A204.1 (cell line): ENCODE data around the gene OR10A7.
"Not testable (repeated sequence)": the region's sequence is repeated elsewhere in the genome, so short reads cannot be mapped to it uniquely, and the experiment has no call there.

Source experiments
- FAIRE-seq: peaks from 2 replicates; lab custom pipeline; 2012; peaks lifted over from hg19 to GRCh38; lab: Jason Lieb, UNC

Gene OR10A7

GRCh38 chr12:55220725-55221124 lies at the start of gene OR10A7:
OR10A7 (plus strand) TSS chr12:55221025; CDS start chr12:55221025, 0 bp downstream.
- FAIRE-seq: no peak

- FAIRE-seq: peak; percentile 83
These were observed 49.4 kb upstream of the OR10A7 start for GRCh38 chr12:55171445-55171844.

- FAIRE-seq: not testable (repeated sequence)
These were observed 49.0 kb upstream of the OR10A7 start for GRCh38 chr12:55171846-55172245.

GRCh38 chr12:55172686-55173085 lies 48.1 kb upstream of the OR10A7 start:
- no peak for FAIRE-seq

GRCh38 chr12:55173456-55173855 lies 47.4 kb upstream of the OR10A7 start:
- no peak for FAIRE-seq

DNA sequence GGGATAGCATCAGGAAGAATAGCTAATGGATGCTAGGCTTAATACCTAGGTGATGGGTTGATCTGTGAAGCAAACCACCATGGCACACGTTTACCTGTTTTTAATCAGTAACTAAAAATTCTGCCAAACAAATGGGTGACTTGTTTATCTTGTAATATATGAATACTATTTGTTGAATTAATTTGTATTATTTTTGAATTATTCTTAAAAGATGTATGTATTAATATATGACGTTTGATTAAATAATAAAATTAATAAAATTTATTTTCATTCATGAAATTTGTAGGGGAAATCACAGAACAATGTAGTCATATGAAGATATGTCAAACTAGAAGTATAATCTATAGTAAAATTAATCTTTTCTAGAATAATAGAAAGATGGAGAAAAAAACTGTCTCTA lies 32.3 kb upstream of the OR10A7 start:
- FAIRE-seq: no peak

DNA sequence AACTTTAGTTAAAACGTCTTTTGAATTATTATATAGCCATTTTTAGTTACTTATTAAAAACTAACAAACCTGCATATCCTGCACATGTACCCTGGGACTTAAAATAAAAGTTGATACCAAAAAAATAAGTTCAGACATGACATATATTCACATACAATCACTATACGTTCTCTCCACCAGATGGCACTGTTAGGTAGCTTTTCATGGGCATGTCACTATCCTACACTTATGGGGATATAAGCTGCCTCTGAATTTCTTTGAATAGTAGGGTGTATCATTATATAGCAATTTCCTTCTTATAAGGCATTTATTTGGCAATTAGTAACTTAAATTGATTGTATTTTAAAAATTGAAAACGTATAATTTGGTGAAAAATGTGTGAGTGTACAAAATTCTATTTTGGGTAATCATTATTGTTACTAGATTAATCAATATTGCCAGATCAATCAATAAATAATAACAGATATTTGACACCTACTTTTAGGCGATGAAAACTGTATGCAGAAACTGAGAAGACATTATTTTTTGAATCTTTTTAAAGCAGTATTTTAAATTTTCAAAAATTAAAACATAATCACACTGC lies 31.8 kb upstream of the OR10A7 start:
- FAIRE-seq: peak; percentile 98

- no peak for FAIRE-seq
These were observed 26.4 kb upstream of the OR10A7 start for GRCh38 chr12:55194382-55194781.

DNA sequence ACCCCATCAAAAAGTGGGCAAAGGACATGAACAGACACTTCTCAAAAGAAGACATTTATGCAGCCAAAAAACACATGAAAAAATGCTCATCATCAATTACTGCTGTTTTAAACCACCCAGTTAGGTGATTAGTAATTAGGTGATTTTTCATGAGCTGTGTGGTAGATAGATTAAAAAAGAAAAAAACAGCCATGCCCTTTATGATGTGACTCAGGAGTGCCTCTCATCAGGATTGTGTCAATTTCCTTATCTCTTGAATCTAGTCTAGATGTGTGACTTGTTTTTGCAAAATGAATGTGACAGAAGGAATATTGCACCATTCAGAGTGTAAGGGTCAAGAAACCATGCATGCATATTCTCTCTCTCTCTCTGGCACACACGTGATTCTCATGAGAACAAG lies 5.7 kb downstream of the OR10A7 start:
- no peak for FAIRE-seq

DNA sequence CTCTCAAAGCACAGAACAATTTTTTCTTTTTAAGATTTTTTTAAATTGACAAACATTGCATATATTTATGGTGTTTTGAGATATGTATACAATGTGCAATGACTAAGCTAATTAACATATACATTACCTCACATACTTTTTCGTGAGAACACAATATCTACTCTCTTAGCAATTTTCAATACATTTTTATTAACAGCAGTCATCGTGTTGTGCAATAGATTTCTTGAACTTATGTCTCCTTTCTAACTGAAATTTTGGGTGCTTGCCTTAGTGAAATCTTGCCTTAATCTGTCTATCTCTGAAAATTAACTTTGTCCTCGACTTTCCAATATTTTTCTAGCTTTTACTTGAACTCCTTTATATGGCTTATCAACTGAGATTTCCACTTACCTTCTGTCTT lies 6.8 kb downstream of the OR10A7 start:
- FAIRE-seq: no peak

GRCh38 chr12:55244309-55244708 lies 23.5 kb downstream of the OR10A7 start, which contains the start of gene OR6C74:
OR6C74 (plus strand) TSS chr12:55244609; CDS start chr12:55247288, 2,679 bp downstream.
- no peak for FAIRE-seq

DNA sequence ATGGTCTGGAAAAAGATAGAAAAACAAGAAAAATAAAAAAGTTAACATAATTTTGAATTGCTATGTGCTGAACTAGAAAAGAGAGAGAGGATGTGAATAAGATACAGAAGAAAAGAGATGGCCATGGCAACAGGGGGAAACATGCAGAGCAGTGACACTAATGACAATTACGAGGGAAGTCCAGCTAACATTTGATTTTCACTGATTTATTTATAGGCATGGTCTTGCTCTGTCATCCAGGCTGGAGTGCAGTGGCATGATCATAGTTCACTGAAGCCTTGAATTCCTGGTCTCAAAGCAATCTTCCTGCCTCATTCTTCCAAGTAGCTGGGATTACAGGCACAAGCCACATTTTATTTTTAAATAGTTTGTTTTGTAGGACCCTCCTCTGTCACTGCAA lies 25.3 kb downstream of the OR10A7 start:
- FAIRE-seq: no peak

- no peak for FAIRE-seq
These were observed 30.1 kb downstream of the OR10A7 start for GRCh38 chr12:55250944-55251343.

DNA sequence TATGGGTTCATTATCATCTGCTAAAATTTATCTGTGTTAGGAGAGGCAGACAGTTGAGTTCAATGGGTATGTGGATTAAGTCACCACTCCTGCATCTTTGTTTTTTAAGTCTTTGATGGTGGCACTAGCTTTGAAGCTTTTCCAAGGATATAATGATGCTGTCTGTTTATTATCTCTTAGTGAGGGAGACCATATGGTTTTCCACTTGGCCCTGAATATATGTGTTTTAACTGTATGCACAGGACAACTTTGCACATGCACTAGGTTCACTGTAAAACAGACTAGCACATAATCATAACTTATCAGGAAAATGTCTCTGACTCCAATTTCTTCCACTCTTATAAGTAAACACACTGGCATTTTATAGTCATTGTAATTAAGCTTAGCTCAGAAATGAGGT lies 32.5 kb downstream of the OR10A7 start:
- FAIRE-seq: no peak

DNA sequence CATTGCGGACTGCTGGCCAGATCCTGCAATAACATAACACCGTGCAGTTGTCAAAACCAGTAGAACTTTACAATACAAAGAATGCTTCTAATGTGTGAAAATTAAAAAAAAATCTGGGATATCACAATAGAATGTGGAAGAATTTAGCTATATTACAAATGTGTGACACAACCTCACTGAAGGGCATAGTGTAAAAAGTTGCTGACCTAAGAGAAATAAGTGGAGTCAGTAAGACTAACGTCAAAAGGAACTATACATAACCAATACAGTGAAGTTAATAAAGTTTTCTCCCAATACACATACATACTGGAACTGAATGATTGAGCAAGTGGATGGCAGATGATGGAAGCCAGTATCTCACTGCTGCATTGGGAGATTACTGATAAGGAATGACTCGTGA lies 36.0 kb downstream of the OR10A7 start:
- no peak for FAIRE-seq

DNA sequence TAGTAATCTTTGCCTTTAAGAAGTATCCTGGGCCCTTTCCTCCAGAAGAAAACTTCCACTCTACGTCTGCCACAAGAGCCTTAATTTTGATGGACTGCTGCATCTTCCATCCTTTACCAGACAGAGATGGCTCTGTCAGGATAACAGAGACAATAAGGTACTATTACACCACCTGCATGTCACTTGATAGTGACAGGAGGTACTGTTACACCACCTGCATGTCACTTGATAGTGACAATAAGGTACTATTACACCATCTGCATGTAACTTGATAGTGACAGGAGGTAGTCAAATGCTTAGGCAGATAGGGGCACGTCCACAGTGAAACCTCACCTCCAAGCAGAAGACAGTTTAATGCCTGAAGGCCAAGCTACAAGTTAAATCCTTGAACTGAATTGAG lies 37.5 kb downstream of the OR10A7 start:
- no peak for FAIRE-seq
